K562 (cell line): ENCODE data around the gene FBXL4. TPM values are rescaled to one million over a fixed set of nuclear protein-coding genes. Genes with fewer than 3 reads are reported as not detected.

Source experiments
- ATAC-seq: fragments of 200-7000 bp; cut with Tn5 transposase; 3 replicates; pipeline ENCODE4 v1.9.1; 2020; ENCODE audit warnings: moderate library complexity
- BruUV-seq: library from RNA; stranded (reverse); fragments of 400-500 nt; replicated peaks from 2 replicates; lab custom pipeline; 2021; lab: Mats Ljungman, UMichigan
- CTCF ChIA-PET: fragments of 300-600 bp; formaldehyde crosslinking; extraction: SDS; loops from one replicate; lab custom pipeline; 2021; ENCODE audit warnings: low intra/inter-chr PET ratio; lab: Yijun Ruan, JAX
- POLR2A ChIA-PET: fragments of 300-600, 350-650 bp; sonication (Branson Sonifier 250); formaldehyde crosslinking; extraction: SDS; loops from one replicate; lab custom pipeline; 2021; ENCODE audit warnings: antibody characterized with exemption, inconsistent platforms; lab: Yijun Ruan, JAX
- DNase-seq, 4 experiments: peaks; one replicate each; pipeline versions ENCODE4 v3.0.0 to v3.0.0-alpha.2; 2011 to 2018; ENCODE audit warnings: low spot score in 3 of 4, mixed read lengths in 3 of 4; ENCODE audit errors: extremely low read depth in 1 of 4
- FAIRE-seq: peaks from 2 replicates; lab custom pipeline; 2011; peaks lifted over from hg19 to GRCh38; lab: Jason Lieb, UNC
- H2AFZ ChIP-seq: 2 replicates; pipeline ENCODE4 v1.6.0; 2011; ENCODE audit warnings: low read depth, low read length, control low read depth, inconsistent platforms
- H3K27ac ChIP-seq: fragments of 200-600 bp; 3 replicates; pipeline ENCODE4 v1.8.0; 2011; ENCODE audit warnings: low read depth, mild to moderate bottlenecking, control low read depth, inconsistent platforms, low read length, moderate library complexity, mixed read lengths; ENCODE audit errors: extremely low read depth
- H3K27me3 ChIP-seq, 2 experiments: fragments of 300-600 bp in 1 of 2; 2 replicates in 1 of 2; 3 replicates in 1 of 2; pipeline versions ENCODE4 v1.6.0 to v1.8.0; 2011; ENCODE audit warnings: inconsistent platforms in 2 of 2, low read length in 2 of 2, mild to moderate bottlenecking in 1 of 2, mixed read lengths in 1 of 2, moderate library complexity in 1 of 2; ENCODE audit not compliant: control insufficient read depth in 2 of 2, insufficient read depth in 2 of 2
- H3K36me3 ChIP-seq: fragments of 300-600 bp; 3 replicates; pipeline ENCODE4 v1.8.0; 2011; ENCODE audit warnings: mild to moderate bottlenecking, low read length, inconsistent platforms; ENCODE audit not compliant: control insufficient read depth, insufficient read depth
- H3K4me1 ChIP-seq, 2 experiments: fragments of 200-600 bp in 1 of 2; replicated peaks in 1 of 2; 2 replicates in 1 of 2; 3 replicates in 1 of 2; pipeline versions ENCODE4 v1.5.1 to v1.8.0; 2011; ENCODE audit warnings: inconsistent platforms in 2 of 2, low read length in 2 of 2, mild to moderate bottlenecking in 1 of 2, mixed read lengths in 1 of 2, moderate library complexity in 1 of 2; ENCODE audit not compliant: control insufficient read depth in 2 of 2, insufficient read depth in 2 of 2
- H3K4me2 ChIP-seq: 2 replicates; pipeline ENCODE4 v1.6.1; 2011; ENCODE audit warnings: low read length, control low read depth, inconsistent platforms, mixed read lengths; ENCODE audit not compliant: insufficient read depth
- H3K4me3 ChIP-seq: fragments of 200-600 bp; sonication (generic), shearing (Covaris generic); 2 replicates; pipeline ENCODE4 v1.5.1; 2016; ENCODE audit warnings: control low read depth, inconsistent platforms
- H3K79me2 ChIP-seq: fragments of 200-600 bp; 3 replicates; pipeline ENCODE4 v1.8.0; 2011; ENCODE audit warnings: low read length, inconsistent platforms; ENCODE audit not compliant: control insufficient read depth, insufficient read depth
- H3K9ac ChIP-seq, 2 experiments: 2 replicates each; pipeline versions ENCODE4 v1.6.0 to v1.6.1; 2011; ENCODE audit warnings: low read depth in 2 of 2, low read length in 2 of 2, control low read depth in 1 of 2, inconsistent platforms in 1 of 2, mild to moderate bottlenecking in 1 of 2, mixed read lengths in 1 of 2; ENCODE audit not compliant: insufficient read depth in 1 of 2
- H3K9me1 ChIP-seq: one replicate; pipeline ENCODE4 v1.6.0; 2011; ENCODE audit warnings: inconsistent platforms, mild to moderate bottlenecking, low read length, moderate library complexity; ENCODE audit not compliant: control insufficient read depth, insufficient read depth
- H3K9me3 ChIP-seq: replicated peaks from 2 replicates; pipeline ENCODE4 v1.5.1; 2011; ENCODE audit warnings: low read depth, low read length, inconsistent platforms; ENCODE audit not compliant: control insufficient read depth, insufficient read depth
- H4K20me1 ChIP-seq: replicated peaks from 2 replicates; pipeline ENCODE4 v1.6.1; 2011; ENCODE audit warnings: low read length, inconsistent platforms, mixed read lengths; ENCODE audit not compliant: control insufficient read depth, insufficient read depth
- EP400 ChIP-seq: fragments of 450-650 bp; IDR thresholded peaks from 2 replicates; pipeline ENCODE4 v1.6.1; 2017; ENCODE audit warnings: antibody characterized with exemption, mild to moderate bottlenecking, moderate library complexity
- KDM1A ChIP-seq, 2 experiments: fragments of 450-650 bp; IDR thresholded peaks; 2 replicates each; pipeline ENCODE4 v1.6.1; 2016; ENCODE audit warnings: mild to moderate bottlenecking in 2 of 2
- NCOA2 ChIP-seq, 2 experiments: fragments of 450-650 bp; IDR thresholded peaks; 2 replicates each; pipeline ENCODE4 v1.6.1; 2018; ENCODE audit warnings: mild to moderate bottlenecking in 2 of 2, moderate library complexity in 1 of 2; ENCODE audit not compliant: partially characterized antibody in 2 of 2
- RAD21 ChIP-seq, 2 experiments: fragments of 250-450 bp in 1 of 2; fragments of 450-650 bp in 1 of 2; sonication (Bioruptor Pico) in 1 of 2; formaldehyde crosslinking in 1 of 2; IDR thresholded peaks in 1 of 2; conservative IDR thresholded peaks in 1 of 2; 2 replicates each; pipeline versions ENCODE4 v1.4.0 to v1.8.0; 2020 to 2022; ENCODE audit warnings: mild to moderate bottlenecking in 2 of 2, moderate library complexity in 1 of 2
- SIRT6 ChIP-seq: IDR thresholded peaks from one replicate; pipeline ENCODE4 v1.6.1; 2012; ENCODE audit warnings: low read depth, mild to moderate bottlenecking, control low read depth, inconsistent platforms, low read length, moderate library complexity
- ZFP36 ChIP-seq: fragments of 150-350 bp; IDR thresholded peaks from 2 replicates; pipeline ENCODE4 v1.6.1; 2018; ENCODE audit warnings: low read length, low read depth; ENCODE audit not compliant: partially characterized antibody
- WGBS: fragments of 100-300 bp; shearing (Covaris generic); methylation state at CpG from one replicate; pipeline ENCODE4 v1.1.6; 2016; ENCODE audit warnings: low coverage, mixed read lengths; ENCODE audit not compliant: insufficient coverage; ENCODE audit errors: missing lambda C conversion rate; 5-methylcytosine and 5-hydroxymethylcytosine counted together
- in situ Hi-C: fragments of 300-500 bp; cut with MboI; formaldehyde crosslinking; loops from 4 replicates; pipeline ENCODE4 v1.15.0; 2018; ENCODE audit warnings: inconsistent platforms, mixed read lengths
- intact Hi-C: fragments of 100-400 bp; cut with micrococcal nuclease; formaldehyde crosslinking; loops from 2 replicates; pipeline ENCODE4 v1.14.2; 2022
- polyA plus RNA-seq, 8 experiments: library from polyadenylated mRNA; depleted of rRNA in 4 of 8; stranded (reverse) in 5 of 8; unstranded in 3 of 8; fragments of >200 nt; fragmentation: Nextera tagmentation in 2 of 8; fragmentation: Illumina TruSeq in 1 of 8; extraction: Ambion mirVana in 2 of 8; extraction: Trizol in 1 of 8; gene quantifications; 2 replicates each; pipeline versions ENCODE4 v1.2.1 to v1.2.3, GENCODE V29; 2011 to 2014; ENCODE audit warnings: inconsistent platforms in 1 of 8, missing spikeins in 1 of 8
- total RNA-seq, 7 experiments: library from RNA; depleted of rRNA in 6 of 7; stranded (reverse); fragments of >200 nt in 6 of 7; fragmentation: Illumina TruSeq in 2 of 7; extraction: Trizol in 2 of 7; gene quantifications; 2 replicates each; pipeline versions ENCODE4 v1.2.1 to v1.2.3, GENCODE V29; 2011 to 2021; ENCODE audit warnings: low replicate concordance in 1 of 7
- TF ChIP-seq, protein P1 (sequence below): fragments of 250-450 bp; sonication (Bioruptor Pico); IDR thresholded peaks from 2 replicates; pipeline ENCODE4 v1.4.0; 2020
- TF ChIP-seq, protein P2 (sequence below), 3 experiments: IDR thresholded peaks in 2 of 3; conservative IDR thresholded peaks in 1 of 3; 2 replicates each; pipeline ENCODE4 v1.5.1; 2011 to 2012; ENCODE audit warnings: low read length in 3 of 3, mild to moderate bottlenecking in 3 of 3, control low read depth in 2 of 3, improper control_type of control experiment in 1 of 3, inconsistent platforms in 1 of 3, low read depth in 1 of 3, mixed read lengths in 1 of 3, moderate library complexity in 1 of 3; ENCODE audit not compliant: insufficient read depth in 2 of 3

Gene FBXL4
- total and polyA plus RNA-seq, 9 of the 15 experiments (the other 6 are each of a cell fraction or from before 2014, with no cell fraction given), result 4.2 to 23.1 (median 7.7) TPM

DNA sequence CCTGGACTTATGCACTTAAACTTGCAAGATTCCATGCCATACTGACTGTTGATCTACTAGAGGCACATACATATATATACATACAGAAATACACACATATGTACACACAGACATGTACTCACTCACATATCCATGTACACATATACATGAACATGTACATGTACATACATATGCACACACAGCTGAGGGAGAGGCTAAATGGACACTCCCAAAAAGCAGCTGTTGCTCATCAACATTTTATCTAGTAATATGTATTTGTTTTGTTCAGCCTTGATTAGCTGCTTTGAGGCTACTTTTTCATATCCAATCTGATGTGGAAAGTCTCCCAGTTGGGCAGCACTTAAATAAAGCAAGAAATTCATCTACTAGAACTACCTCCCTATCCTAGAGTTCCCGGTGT, 33.7 kb upstream of the FBXL4 start:
- H3K4me2 ChIP-seq, result no peak overlapping the region
- no peak for FAIRE-seq
- no TSS peak for BruUV-seq
- no peaks in the 10 kb centered on the region for H3K27me3 ChIP-seq
- no peaks in the 10 kb centered on the region for H3K9me3 ChIP-seq
- no peak for DNase-seq
- H3K36me3 ChIP-seq, result no peaks in the 10 kb centered on the region
- peaks cover 0 to 6% of the 10 kb centered on the region in 2 experiments; a peak in 2 of 5 replicates for H3K4me1 ChIP-seq
- TF ChIP-seq NCOA2 (IDR thresholded peaks at IDR 0.05; ENCODE audit: partially characterized antibody in 2 of 2) (no peak), KDM1A (IDR thresholded peaks at IDR 0.05) (peak in 1 of 2 experiments; percentile 31; a peak in 1 of 4 replicates), EP400 (no peak)
- TF ChIP-seq, protein P1, sequence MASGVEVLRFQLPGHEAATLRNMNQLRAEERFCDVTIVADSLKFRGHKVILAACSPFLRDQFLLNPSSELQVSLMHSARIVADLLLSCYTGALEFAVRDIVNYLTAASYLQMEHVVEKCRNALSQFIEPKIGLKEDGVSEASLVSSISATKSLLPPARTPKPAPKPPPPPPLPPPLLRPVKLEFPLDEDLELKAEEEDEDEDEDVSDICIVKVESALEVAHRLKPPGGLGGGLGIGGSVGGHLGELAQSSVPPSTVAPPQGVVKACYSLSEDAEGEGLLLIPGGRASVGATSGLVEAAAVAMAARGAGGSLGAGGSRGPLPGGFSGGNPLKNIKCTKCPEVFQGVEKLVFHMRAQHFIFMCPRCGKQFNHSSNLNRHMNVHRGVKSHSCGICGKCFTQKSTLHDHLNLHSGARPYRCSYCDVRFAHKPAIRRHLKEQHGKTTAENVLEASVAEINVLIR, result no peak
- ChIA-PET CTCF (no interaction called here), POLR2A (no interaction called here)
- H4K20me1 ChIP-seq, result no peaks in the 10 kb centered on the region
- WGBS, result 0% methylated on average over 1 of the region's 1 CpG
- H3K9me1 ChIP-seq, result no peaks in the 10 kb centered on the region
- intact Hi-C loops (no loop called here), in situ Hi-C loops (no loop called here)
- no peak overlapping the region for H3K27ac ChIP-seq
- H2AFZ ChIP-seq, result no peak overlapping the region
- no peak overlapping the region for H3K4me3 ChIP-seq
- H3K9ac ChIP-seq, result no peak overlapping the region
- no peaks in the 10 kb centered on the region for H3K79me2 ChIP-seq
- no peak for ATAC-seq

DNA sequence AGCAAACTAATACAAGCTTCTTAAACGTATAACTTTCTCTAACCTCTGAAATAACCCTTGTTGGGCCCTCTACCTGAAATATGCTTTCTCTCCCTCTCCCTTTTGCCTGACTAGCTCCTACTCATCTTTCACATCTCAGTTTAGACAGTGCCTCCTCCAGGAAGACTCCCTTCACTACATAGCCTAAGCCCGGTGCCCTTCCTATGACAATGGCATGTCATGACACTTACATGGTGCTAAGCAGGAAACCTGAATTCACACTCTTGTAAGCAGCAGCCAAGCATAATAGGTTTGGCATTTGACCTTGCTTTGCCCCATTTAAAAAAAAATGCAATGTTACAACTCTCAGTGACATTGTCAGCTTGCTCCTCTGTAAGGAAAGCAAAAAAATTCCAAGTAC, 33.1 kb upstream of the FBXL4 start:
- no peaks in the 10 kb centered on the region for H3K36me3 ChIP-seq
- no peaks in the 10 kb centered on the region for H4K20me1 ChIP-seq
- BruUV-seq, result no TSS peak
- no peak overlapping the region for H2AFZ ChIP-seq
- intact Hi-C loops, result no loop called here
- FAIRE-seq, result peak; percentile 23
- CTCF ChIA-PET, result interaction anchor here (0.7 kb wide), 1 partner anchor 127 kb away, joined by 3 read pairs; no protein-coding TSS in a partner anchor
- DNase-seq, result no peak
- H3K4me1 ChIP-seq, result peaks cover 0 to 9% of the 10 kb centered on the region in 2 experiments; a peak in 2 of 5 replicates
- TF ChIP-seq RAD21 (CRISPR knock-in tag; conservative IDR thresholded peaks at IDR 0.05 in 1 of 2, IDR thresholded peaks at IDR 0.05 in 1 of 2), result peak in 1 of 2 experiments; percentile 33; a peak in 1 of 4 replicates
- no peak for TF ChIP-seq SIRT6
- peak; percentile 35 for TF ChIP-seq ZFP36
- TF ChIP-seq, protein P2, sequence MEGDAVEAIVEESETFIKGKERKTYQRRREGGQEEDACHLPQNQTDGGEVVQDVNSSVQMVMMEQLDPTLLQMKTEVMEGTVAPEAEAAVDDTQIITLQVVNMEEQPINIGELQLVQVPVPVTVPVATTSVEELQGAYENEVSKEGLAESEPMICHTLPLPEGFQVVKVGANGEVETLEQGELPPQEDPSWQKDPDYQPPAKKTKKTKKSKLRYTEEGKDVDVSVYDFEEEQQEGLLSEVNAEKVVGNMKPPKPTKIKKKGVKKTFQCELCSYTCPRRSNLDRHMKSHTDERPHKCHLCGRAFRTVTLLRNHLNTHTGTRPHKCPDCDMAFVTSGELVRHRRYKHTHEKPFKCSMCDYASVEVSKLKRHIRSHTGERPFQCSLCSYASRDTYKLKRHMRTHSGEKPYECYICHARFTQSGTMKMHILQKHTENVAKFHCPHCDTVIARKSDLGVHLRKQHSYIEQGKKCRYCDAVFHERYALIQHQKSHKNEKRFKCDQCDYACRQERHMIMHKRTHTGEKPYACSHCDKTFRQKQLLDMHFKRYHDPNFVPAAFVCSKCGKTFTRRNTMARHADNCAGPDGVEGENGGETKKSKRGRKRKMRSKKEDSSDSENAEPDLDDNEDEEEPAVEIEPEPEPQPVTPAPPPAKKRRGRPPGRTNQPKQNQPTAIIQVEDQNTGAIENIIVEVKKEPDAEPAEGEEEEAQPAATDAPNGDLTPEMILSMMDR (IDR thresholded peaks at IDR 0.05 in 2 of 3, conservative IDR thresholded peaks at IDR 0.05 in 1 of 3; ENCODE audit: insufficient read depth in 2 of 3, low read depth in 1 of 3, low read length in 3 of 3), result peak; percentile 8 to 30 (median 16); a peak in 2 of 6 replicates
- no peak overlapping the region for H3K4me3 ChIP-seq
- H3K4me2 ChIP-seq, result no peak overlapping the region
- POLR2A ChIA-PET, result no interaction called here
- no peaks in the 10 kb centered on the region for H3K9me3 ChIP-seq
- ATAC-seq, result peak; percentile 88
- WGBS, result 6% methylated on average over 2 of the region's 2 CpGs
- in situ Hi-C loops, result no loop called here
- no peak overlapping the region for H3K27ac ChIP-seq
- no peaks in the 10 kb centered on the region for H3K27me3 ChIP-seq
- H3K9ac ChIP-seq, result no peak overlapping the region
- no peaks in the 10 kb centered on the region for H3K79me2 ChIP-seq
- no peaks in the 10 kb centered on the region for H3K9me1 ChIP-seq
